H1 (cell line): ENCODE measurements around the gene CCDC107. TPM values are rescaled to one million over a fixed set of nuclear protein-coding genes. Genes with fewer than 3 reads are reported as not detected.
A peak's percentile ranks its signal among the peaks of the same experiment; 100 is the strongest.

Experiments
- CTCF ChIA-PET: fragments of 300-600 bp; sonication (Branson Sonifier 250); formaldehyde crosslinking; loops from one replicate; lab custom pipeline; 2021; ENCODE audit not compliant: partially characterized antibody; lab: Charles Lee
- POLR2A ChIA-PET: fragments of 300-600 bp; sonication (Branson Sonifier 250); formaldehyde crosslinking; loops from one replicate; lab custom pipeline; 2021; ENCODE audit warnings: inconsistent platforms; ENCODE audit not compliant: partially characterized antibody; lab: Charles Lee
- DNase-seq, 2 experiments: peaks; one replicate each; pipeline versions ENCODE4 v3.0.0 to v3.0.0-alpha.2; 2010 to 2022; ENCODE audit warnings: low spot score in 2 of 2, low read depth in 1 of 2, mixed read lengths in 1 of 2
- FAIRE-seq: peaks from 2 replicates; lab custom pipeline; 2011; peaks lifted over from hg19 to GRCh38; lab: Jason Lieb, UNC
- H2AFZ ChIP-seq: 2 replicates; pipeline ENCODE4 v1.8.1; 2012; ENCODE audit warnings: low read length, inconsistent platforms
- H2AK5ac ChIP-seq: 2 replicates; pipeline ENCODE4 v1.6.1; 2013; ENCODE audit warnings: low read depth, low read length
- H2BK120ac ChIP-seq: replicated peaks from 2 replicates; pipeline ENCODE3; 2013; ENCODE audit warnings: low read depth, low read length, inconsistent platforms
- H2BK12ac ChIP-seq: 2 replicates; pipeline ENCODE4 v1.6.1; 2013; ENCODE audit warnings: low read depth, low read length
- H2BK15ac ChIP-seq: 2 replicates; pipeline ENCODE4 v1.6.1; 2013; ENCODE audit warnings: low read length
- H2BK20ac ChIP-seq: 2 replicates; pipeline ENCODE4 v1.6.1; 2013; ENCODE audit warnings: low read length
- H2BK5ac ChIP-seq: 2 replicates; pipeline ENCODE4 v1.6.1; 2013; ENCODE audit warnings: low read depth, low read length
- H3K14ac ChIP-seq: 2 replicates; pipeline ENCODE4 v1.6.1; 2013; ENCODE audit warnings: inconsistent platforms; ENCODE audit not compliant: insufficient read length
- H3K18ac ChIP-seq: 2 replicates; pipeline ENCODE4 v1.6.1; 2013; ENCODE audit warnings: low read length; ENCODE audit errors: extremely low read depth
- H3K23ac ChIP-seq: 2 replicates; pipeline ENCODE4 v1.6.1; 2013; ENCODE audit warnings: inconsistent platforms; ENCODE audit not compliant: insufficient read length
- H3K23me2 ChIP-seq: 2 replicates; pipeline ENCODE4 v1.6.1; 2013; ENCODE audit warnings: low read depth, low read length
- H3K27ac ChIP-seq: 2 replicates; pipeline ENCODE4 v1.6.1; 2011; ENCODE audit warnings: low read depth, low read length, inconsistent platforms
- H3K27me3 ChIP-seq, 4 experiments: replicated peaks in 1 of 4; 1 replicate in 1 of 4; 2 replicates in 3 of 4; pipeline versions ENCODE4 v1.6.1 to v1.8.1; 2011 to 2013; ENCODE audit warnings: low read length in 3 of 4, mild to moderate bottlenecking in 3 of 4, inconsistent platforms in 2 of 4, mixed read lengths in 2 of 4, moderate library complexity in 1 of 4; ENCODE audit not compliant: control insufficient read depth in 3 of 4, insufficient read depth in 3 of 4; ENCODE audit errors: extremely low read depth in 1 of 4
- H3K36me3 ChIP-seq, 4 experiments: 2 replicates each; pipeline versions ENCODE4 v1.6.1 to v1.8.1; 2011 to 2013; ENCODE audit warnings: mild to moderate bottlenecking in 4 of 4, low read length in 3 of 4, moderate library complexity in 2 of 4, control low read depth in 1 of 4, inconsistent platforms in 1 of 4; ENCODE audit not compliant: insufficient read depth in 4 of 4, control insufficient read depth in 2 of 4
- H3K4ac ChIP-seq: replicated peaks from 2 replicates; pipeline ENCODE3; 2013; ENCODE audit warnings: low read length, low read depth, mixed read lengths, inconsistent platforms; ENCODE audit not compliant: insufficient read length
- H3K4me1 ChIP-seq, 4 experiments: replicated peaks in 1 of 4; 1 replicate in 1 of 4; 2 replicates in 3 of 4; pipeline versions ENCODE4 v1.6.1 to v1.8.1; 2011 to 2013; ENCODE audit warnings: low read length in 3 of 4, inconsistent platforms in 2 of 4, mixed read lengths in 1 of 4; ENCODE audit not compliant: insufficient read depth in 4 of 4, control insufficient read depth in 3 of 4
- H3K4me2 ChIP-seq, 2 experiments: 2 replicates each; pipeline versions ENCODE4 v1.6.1 to v1.8.1; 2011 to 2013; ENCODE audit warnings: low read depth in 2 of 2, low read length in 2 of 2, control low read depth in 1 of 2, inconsistent platforms in 1 of 2, mild to moderate bottlenecking in 1 of 2; ENCODE audit not compliant: insufficient read depth in 1 of 2
- H3K4me3 ChIP-seq, 4 experiments: fragments of 200-600, 300-600 bp in 1 of 4; sonication (generic), shearing (Covaris generic), sonication (Bioruptor Twin) in 1 of 4; 2 replicates each; pipeline versions ENCODE4 v1.5.1 to v1.8.1; 2011 to 2016; ENCODE audit warnings: low read length in 4 of 4, low read depth in 3 of 4, control low read depth in 2 of 4, inconsistent platforms in 2 of 4, mild to moderate bottlenecking in 2 of 4, mixed read lengths in 1 of 4, moderate library complexity in 1 of 4; ENCODE audit not compliant: insufficient read depth in 2 of 4; ENCODE audit errors: extremely low read depth in 1 of 4
- H3K56ac ChIP-seq: replicated peaks from 2 replicates; pipeline ENCODE3; 2013; ENCODE audit warnings: low read depth, mild to moderate bottlenecking, mixed read lengths, low read length, inconsistent platforms; ENCODE audit not compliant: insufficient read length
- H3K79me1 ChIP-seq: 2 replicates; pipeline ENCODE4 v1.6.1; 2013; ENCODE audit warnings: low read depth, low read length, control low read depth
- H3K79me2 ChIP-seq, 2 experiments: 2 replicates each; pipeline versions ENCODE4 v1.6.1 to v1.8.1; 2012 to 2013; ENCODE audit warnings: low read length in 2 of 2, mild to moderate bottlenecking in 2 of 2, inconsistent platforms in 1 of 2; ENCODE audit not compliant: insufficient read depth in 2 of 2, control insufficient read depth in 1 of 2
- H3K9ac ChIP-seq, 4 experiments: replicated peaks in 1 of 4; 1 replicate in 1 of 4; 2 replicates in 3 of 4; pipeline versions ENCODE4 v1.6.1 to v1.8.1; 2011 to 2013; ENCODE audit warnings: low read depth in 3 of 4, low read length in 3 of 4, control low read depth in 2 of 4, mild to moderate bottlenecking in 2 of 4, moderate library complexity in 2 of 4, inconsistent platforms in 1 of 4; ENCODE audit errors: extremely low read depth in 1 of 4
- H3K9me3 ChIP-seq, 2 experiments: 2 replicates each; pipeline versions ENCODE4 v1.6.1 to v1.8.1; 2012 to 2013; ENCODE audit warnings: mild to moderate bottlenecking in 2 of 2, moderate library complexity in 2 of 2, control low read depth in 1 of 2, inconsistent platforms in 1 of 2, low read depth in 1 of 2, low read length in 1 of 2, mixed read lengths in 1 of 2; ENCODE audit not compliant: insufficient read depth in 2 of 2
- H4K20me1 ChIP-seq, 2 experiments: replicated peaks in 1 of 2; 2 replicates each; pipeline versions ENCODE3 to v1.8.1; 2011 to 2013; ENCODE audit warnings: inconsistent platforms in 2 of 2, low read length in 2 of 2, mild to moderate bottlenecking in 1 of 2; ENCODE audit not compliant: insufficient read depth in 2 of 2, control insufficient read depth in 1 of 2
- H4K5ac ChIP-seq: 2 replicates; pipeline ENCODE4 v1.6.1; 2013; ENCODE audit warnings: low read length, low read depth, mixed read lengths, inconsistent platforms; ENCODE audit not compliant: insufficient read length
- H4K8ac ChIP-seq: 2 replicates; pipeline ENCODE4 v1.8.0; 2013; ENCODE audit warnings: mild to moderate bottlenecking, moderate library complexity, low read length, inconsistent platforms; ENCODE audit not compliant: insufficient read depth; ENCODE audit errors: extremely low read depth
- H4K91ac ChIP-seq: replicated peaks from 2 replicates; pipeline ENCODE3; 2013; ENCODE audit warnings: low read length, mixed read lengths, inconsistent platforms; ENCODE audit not compliant: insufficient read length
- ASH2L ChIP-seq: fragments of 200-600, 300-600 bp; sonication (generic); IDR thresholded peaks from one replicate; pipeline ENCODE4 v1.7.1; 2017; ENCODE audit warnings: low read length
- EZH2 ChIP-seq: fragments of 200-600 bp; sonication (generic); IDR thresholded peaks from 2 replicates; pipeline ENCODE4 v1.7.1; 2012; ENCODE audit warnings: low read depth, mild to moderate bottlenecking, moderate library complexity, low read length, inconsistent platforms; ENCODE audit not compliant: severe bottlenecking
- GTF2F1 ChIP-seq: IDR thresholded peaks from 2 replicates; pipeline ENCODE4 v1.6.1; 2012; ENCODE audit warnings: low read depth, low read length, improper control_type of control experiment, borderline replicate concordance
- HDAC2 ChIP-seq, 2 experiments: fragments of 300-600 bp in 1 of 2; sonication (generic) in 1 of 2; IDR thresholded peaks; 2 replicates each; pipeline ENCODE4 v1.6.1; 2011 to 2012; ENCODE audit warnings: low read depth in 2 of 2, low read length in 2 of 2, mild to moderate bottlenecking in 2 of 2, moderate library complexity in 2 of 2, borderline replicate concordance in 1 of 2, inconsistent platforms in 1 of 2
- POU5F1 ChIP-seq: IDR thresholded peaks from 2 replicates; pipeline ENCODE4 v1.6.1; 2011; ENCODE audit warnings: low read depth, mild to moderate bottlenecking, low read length, moderate library complexity
- RAD21 ChIP-seq, 2 experiments: IDR thresholded peaks in 1 of 2; conservative IDR thresholded peaks in 1 of 2; 2 replicates each; pipeline ENCODE4 v1.6.1; 2011; ENCODE audit warnings: low read depth in 2 of 2, low read length in 2 of 2, improper control_type of control experiment in 1 of 2, inconsistent platforms in 1 of 2, mild to moderate bottlenecking in 1 of 2, moderate library complexity in 1 of 2
- RXRA ChIP-seq: IDR thresholded peaks from 2 replicates; pipeline ENCODE4 v1.6.1; 2011; ENCODE audit warnings: low read depth, mild to moderate bottlenecking, low read length, moderate library complexity; ENCODE audit not compliant: insufficient read depth
- SRF ChIP-seq: IDR thresholded peaks from 2 replicates; pipeline ENCODE4 v1.6.1; 2011; ENCODE audit warnings: mild to moderate bottlenecking, low read depth, low read length, moderate library complexity
- TAF1 ChIP-seq: IDR thresholded peaks from 2 replicates; pipeline ENCODE4 v1.6.1; 2011; ENCODE audit warnings: mild to moderate bottlenecking, low read depth, low read length
- TEAD4 ChIP-seq: IDR thresholded peaks from 2 replicates; pipeline ENCODE4 v1.6.1; 2012; ENCODE audit warnings: low read depth, low read length, inconsistent platforms, mixed read lengths
- WGBS, 2 experiments: shearing (Covaris generic) in 1 of 2; methylation state at CpG; one replicate each; pipeline versions ENCODE4 v1.1.6 to v1.1.7; 2013 to 2015; ENCODE audit warnings: low lambda C conversion rate in 2 of 2, mixed read lengths in 2 of 2, inconsistent platforms in 1 of 2, low coverage in 1 of 2, missing lambda C conversion rate in 1 of 2; ENCODE audit not compliant: insufficient replicate concordance in 2 of 2, insufficient coverage in 1 of 2, insufficient read length in 1 of 2; ENCODE audit errors: extremely low coverage in 1 of 2, missing lambda C conversion rate in 1 of 2; 5-methylcytosine and 5-hydroxymethylcytosine counted together
- polyA plus RNA-seq, 7 experiments: library from polyadenylated mRNA; depleted of rRNA in 3 of 7; stranded (reverse) in 5 of 7; unstranded in 2 of 7; fragments of >200 nt in 5 of 7; fragments of 200-250 nt in 2 of 7; gene quantifications; 1 replicate in 5 of 7; 2 replicates in 1 of 7; 4 replicates in 1 of 7; pipeline versions ENCODE4 v1.2.1 to v1.2.3, GENCODE V29; 2011 to 2013; ENCODE audit warnings: missing spikeins in 2 of 7, mixed read lengths in 2 of 7
- total RNA-seq: library from RNA; stranded (reverse); fragmentation: NEBNext Ultra II Directional; extraction: Animal tissue kit (Norgen Biotek cat#: 25700); gene quantifications from 2 replicates; pipeline ENCODE4 v1.2.1, GENCODE V29; 2021

CCDC107 gene
- total and polyA plus RNA-seq, 2 of the 8 experiments (the other 6 are each of a cell fraction or from before 2014, with no cell fraction given) = 8.2 to 9.0 TPM

GRCh38 chr9:35646153-35646532 is 11.9 kb upstream of the CCDC107 start:
- peak overlapping the region; percentile 72 to 82 for H3K4me2 ChIP-seq
- no peaks in the 10 kb centered on the region for H3K27me3 ChIP-seq
- no peak overlapping the region for H3K27ac ChIP-seq
- TF ChIP-seq RXRA (no peak), GTF2F1 (no peak), TEAD4 (peak; percentile 94), HDAC2 (IDR thresholded peaks at IDR 0.05; ENCODE audit: borderline replicate concordance in 1 of 2, low read depth in 2 of 2, low read length in 2 of 2) (no peak), POU5F1 (no peak), ASH2L (peak; percentile 51), SRF (no peak), TAF1 (no peak; the same call in 1 of the 2 replicates), EZH2 (no peak), RAD21 (IDR thresholded peaks at IDR 0.05 in 1 of 2, conservative IDR thresholded peaks at IDR 0.05 in 1 of 2; ENCODE audit: low read depth in 2 of 2, low read length in 2 of 2) (peak; percentile 6 to 8; a peak in 2 of 4 replicates)

More at GRCh38 chr9:35646153-35646532, 11.9 kb upstream of the CCDC107 start:
- Histone ChIP-seq H4K8ac (no peak overlapping the region), H3K9ac (no peak overlapping the region; a peak in 1 of 7 replicates), H3K36me3 (no peaks in the 10 kb centered on the region; a peak in 2 of 8 replicates), H4K20me1 (no peaks in the 10 kb centered on the region), H3K79me2 (no peaks in the 10 kb centered on the region), H2BK120ac (no peak overlapping the region), H2BK5ac (peak overlapping the region; percentile 52; the same call in 1 of the 2 replicates), H3K4me3 (peak overlapping the region; percentile 56 to 79 (median 60)), H2BK12ac (no peak overlapping the region), H3K18ac (peak overlapping the region; percentile 81), H3K14ac (no peak overlapping the region), H3K4me1 (peaks cover 0 to 16% (median 10%) of the 10 kb centered on the region in 4 experiments; a peak in 5 of 7 replicates), H3K56ac (no peak overlapping the region), H3K4ac (no peak overlapping the region), H2BK15ac (no peak overlapping the region), H4K5ac (no peak overlapping the region), H3K23ac (no peak overlapping the region), H3K23me2 (peaks cover 10% of the 10 kb centered on the region; the same call in 1 of the 2 replicates), H2BK20ac (no peak overlapping the region), H2AK5ac (no peak overlapping the region), H3K79me1 (no peaks in the 10 kb centered on the region), H2AFZ (no peak overlapping the region; the same call in 1 of the 2 replicates), H3K9me3 (no peaks in the 10 kb centered on the region), H4K91ac (no peak overlapping the region)
- no peak for FAIRE-seq
- CTCF ChIA-PET = interaction anchor here (0.6 to 8.1 kb wide), 25 partner anchors 14 to 1491 kb away, joined by 3 to 149 read pairs (median 4); partner anchors contain the start of genes ARHGEF39, CCDC107, RMRP and TPM2
- 1% methylated on average over 10 of the region's 11 CpGs; no CpG with 5 or more reads in 1 of the 2 experiments for WGBS, 2 experiments
- DNase-seq = peak in 1 of 2 experiments; percentile 79
- POLR2A ChIA-PET = interaction anchor here (0.7 to 6.2 kb wide), 10 partner anchors 11 to 86 kb away, joined by 3 to 53 read pairs (median 7); partner anchors contain the start of genes CCDC107, CREB3, RMRP and TLN1
